NCI-H2107 treated with DMSO at 0.1 percent for 48 hours (cell line): Measurements from ENCODE around the gene SYNGAP1.

ENCODE experiments used
- DNase-seq: peaks from one replicate; lab custom pipeline; 2025; ENCODE audit not compliant: unreplicated experiment; lab: John Stamatoyannopoulos, UW

The SYNGAP1 gene

DNA sequence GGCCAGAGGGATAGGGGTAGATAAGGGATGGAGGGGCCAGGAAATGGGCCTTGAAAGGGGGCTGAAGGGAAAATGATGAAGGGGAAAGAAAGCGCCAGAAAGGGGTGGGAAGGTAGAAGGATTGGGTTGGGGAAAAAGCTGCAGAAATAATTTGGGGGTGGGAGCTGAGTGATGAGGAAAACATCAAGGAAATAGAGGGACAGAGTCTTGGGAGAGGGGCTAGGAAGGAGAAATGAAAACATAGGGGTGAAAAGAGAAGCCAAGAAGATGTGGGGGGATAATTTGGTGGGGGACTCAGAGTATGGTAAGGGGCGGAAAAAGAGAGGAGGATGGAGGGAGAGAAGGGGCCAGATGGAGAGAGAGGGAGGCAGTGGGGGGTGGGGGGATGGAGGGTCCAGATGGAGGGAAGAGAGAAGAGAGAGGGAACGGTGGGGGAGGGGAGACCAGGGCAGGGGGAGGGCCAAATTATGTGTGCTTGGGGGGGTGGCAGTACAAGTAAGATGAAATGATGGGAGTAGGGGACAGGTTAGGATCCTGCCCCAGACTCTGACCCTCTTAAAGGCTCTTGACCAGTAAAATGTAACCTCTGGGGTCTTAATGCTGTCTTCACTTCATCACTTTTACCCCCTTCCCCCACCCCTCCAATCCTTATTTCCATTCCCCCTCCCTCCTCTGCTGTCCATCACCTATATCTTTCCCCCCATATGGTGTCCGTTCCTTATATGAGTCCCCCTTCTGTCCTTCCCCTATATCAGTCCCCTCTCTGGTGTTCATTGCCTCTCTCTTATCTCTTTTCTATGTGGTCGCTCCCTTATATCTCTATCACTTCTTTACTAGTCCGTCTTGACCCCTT is 852 bp downstream of the SYNGAP1 start:
- DNase-seq = no peak

DNA sequence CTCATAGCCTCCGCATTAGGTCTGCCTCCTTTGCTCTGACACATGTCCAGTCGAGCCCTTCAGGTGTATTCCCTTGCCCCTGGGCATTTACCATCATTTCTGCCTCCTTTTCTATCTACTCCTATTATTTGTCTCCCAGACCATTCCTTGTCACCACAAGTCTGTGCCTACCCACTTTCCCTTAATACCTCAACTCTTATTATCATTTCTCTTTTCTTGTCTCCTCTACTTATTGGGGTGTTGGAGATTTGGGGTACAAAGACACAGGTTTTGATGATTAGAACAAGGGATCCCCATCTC is 1.4 kb downstream of the SYNGAP1 start:
- no peak for DNase-seq

DNA sequence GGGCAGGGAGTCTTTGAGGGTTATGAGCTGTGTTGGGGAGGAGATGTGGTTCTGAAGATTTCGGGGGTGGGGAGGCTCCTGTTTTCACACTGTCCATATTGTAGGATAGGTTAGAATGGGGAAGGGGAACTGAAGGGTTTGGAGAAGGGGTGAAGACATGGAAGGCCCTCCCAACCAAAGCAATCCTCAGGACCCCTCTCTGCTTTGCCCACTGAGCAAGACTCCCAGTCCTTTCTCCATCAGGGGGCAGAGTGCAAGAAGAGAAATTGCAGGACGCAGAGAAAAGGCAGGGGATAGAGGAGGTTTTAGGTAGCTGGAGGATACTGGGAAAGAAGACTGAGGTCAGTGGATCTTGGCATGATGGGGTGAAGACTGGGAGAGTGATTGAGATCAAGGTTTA is 3.9 kb downstream of the SYNGAP1 start:
- no peak for DNase-seq

DNA sequence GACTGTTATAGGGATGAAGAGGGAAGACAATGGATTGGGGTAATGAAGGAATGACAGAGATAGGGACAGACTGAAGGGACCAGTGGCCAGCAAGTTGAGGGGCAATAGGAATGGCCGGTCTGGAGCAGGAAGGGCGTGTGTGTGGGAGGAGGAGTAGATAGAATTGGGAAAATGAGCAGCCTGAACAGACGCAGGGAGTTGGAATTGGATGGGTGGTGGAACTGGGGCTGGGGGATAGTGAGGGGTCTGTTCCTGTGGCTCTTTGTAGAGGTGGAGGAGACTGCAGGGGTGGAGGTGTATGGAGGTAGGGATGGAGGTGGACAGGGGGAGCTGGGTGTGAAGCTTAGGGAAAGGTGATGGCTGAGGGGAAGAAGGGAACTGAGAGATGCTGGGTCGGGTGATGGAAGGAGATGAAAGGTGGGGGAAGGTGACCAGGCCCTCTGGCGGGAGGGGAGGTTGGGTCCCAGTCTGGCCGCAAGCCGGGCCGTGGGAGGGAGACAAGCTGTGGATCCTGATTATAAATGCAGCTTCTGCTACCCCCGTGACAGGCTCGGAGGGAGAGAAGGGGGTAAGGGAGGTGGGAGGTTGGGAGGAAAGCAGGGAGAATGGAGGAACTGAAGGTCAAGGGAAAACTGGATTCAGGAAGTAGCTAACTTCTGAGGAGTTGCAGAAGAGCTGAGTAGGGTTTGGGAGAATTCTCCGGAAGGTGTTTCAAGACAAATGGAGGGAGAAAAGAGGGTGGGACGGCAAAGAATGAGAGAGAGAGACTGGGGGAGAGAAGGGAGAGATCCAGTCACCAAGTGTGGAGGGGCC is 5.2 kb downstream of the SYNGAP1 start:
- no peak for DNase-seq

DNA sequence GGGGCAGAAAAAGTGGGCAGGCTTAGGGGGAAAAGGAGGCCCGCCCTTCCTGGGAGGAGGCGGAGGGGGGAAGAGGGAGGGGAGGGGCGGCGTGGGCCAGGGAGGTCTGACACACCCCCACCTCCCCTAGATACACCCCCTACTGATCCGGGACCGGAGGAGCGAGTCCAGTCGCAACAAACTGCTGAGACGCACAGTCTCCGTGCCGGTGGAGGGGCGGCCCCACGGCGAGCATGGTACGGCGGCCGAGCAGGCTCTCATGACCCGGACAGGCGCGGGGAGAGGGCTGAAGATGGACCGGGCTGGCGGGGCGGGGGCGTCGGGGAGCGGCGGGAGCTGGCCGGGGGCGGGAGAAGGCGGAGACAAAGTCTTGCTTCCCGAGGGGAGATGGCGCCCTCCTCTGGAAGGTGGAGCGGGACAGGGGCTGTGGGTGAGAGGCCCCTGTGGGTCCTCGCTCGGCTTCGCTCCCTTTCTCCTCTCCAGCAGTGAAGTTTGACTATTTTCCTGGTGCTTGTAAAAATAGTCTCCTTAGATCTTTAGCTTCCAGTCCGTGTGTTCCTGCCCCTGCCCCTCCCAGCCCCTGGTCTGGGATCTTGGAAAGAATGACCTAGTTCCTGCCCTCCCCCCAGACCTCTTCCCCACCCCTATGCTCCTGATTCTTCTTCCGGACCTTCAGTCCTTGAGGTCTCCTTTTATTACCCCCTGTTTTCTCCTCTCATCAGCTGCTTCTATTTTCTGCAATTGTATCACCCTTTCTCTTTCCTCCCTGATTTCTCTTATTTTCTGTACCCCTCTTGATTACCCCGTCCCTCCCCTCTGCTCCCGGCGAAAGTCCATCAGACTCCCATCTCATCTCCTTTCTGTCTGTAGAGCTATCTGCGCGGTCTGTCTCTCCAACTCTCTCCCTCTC is 6.1 kb downstream of the SYNGAP1 start:
- no peak for DNase-seq

DNA sequence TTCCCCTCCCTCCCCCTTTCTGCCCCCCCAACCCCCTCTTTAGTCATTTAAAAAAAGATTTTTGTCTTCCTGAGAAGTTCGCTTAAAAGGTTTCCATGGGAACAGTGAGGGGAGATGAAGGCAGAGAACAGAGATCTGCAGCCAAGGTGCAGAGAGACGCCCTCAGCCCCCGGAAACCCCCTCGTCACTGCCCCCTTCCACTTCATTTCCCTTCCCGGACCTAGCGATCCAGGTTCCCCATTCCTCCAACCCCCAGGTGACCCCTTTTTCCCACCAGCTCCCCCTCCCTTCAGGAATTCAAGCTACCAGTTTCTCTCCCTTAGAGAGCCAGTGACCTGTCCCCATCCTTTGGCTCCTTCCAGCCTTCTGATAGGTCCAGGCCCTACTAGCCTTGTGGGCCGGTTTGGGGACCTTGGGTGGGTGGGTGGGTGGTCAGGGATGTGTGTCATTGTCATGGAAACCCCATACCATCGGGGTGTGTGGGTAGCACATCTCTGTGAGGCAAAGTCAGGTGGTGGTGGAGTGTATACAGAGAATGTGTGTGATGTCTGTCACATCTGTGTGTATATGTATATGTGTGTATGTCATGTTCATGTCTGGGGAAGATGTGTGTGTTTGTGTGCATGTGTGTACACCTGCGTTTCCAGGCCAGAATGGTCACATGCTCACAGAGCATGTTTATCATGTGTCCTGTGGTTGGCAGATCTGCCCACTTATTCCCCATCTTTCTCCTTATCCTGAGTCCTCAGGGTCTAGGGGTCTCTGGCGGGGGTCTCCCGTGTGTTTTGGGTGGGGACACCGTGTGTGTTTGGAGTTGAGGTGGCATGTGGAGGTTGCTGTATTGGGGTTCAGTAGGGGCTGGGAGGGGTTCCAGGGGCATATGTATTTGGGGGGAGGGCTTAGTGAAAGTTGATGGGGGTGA is 7.0 kb downstream of the SYNGAP1 start:
- no peak for DNase-seq

DNA sequence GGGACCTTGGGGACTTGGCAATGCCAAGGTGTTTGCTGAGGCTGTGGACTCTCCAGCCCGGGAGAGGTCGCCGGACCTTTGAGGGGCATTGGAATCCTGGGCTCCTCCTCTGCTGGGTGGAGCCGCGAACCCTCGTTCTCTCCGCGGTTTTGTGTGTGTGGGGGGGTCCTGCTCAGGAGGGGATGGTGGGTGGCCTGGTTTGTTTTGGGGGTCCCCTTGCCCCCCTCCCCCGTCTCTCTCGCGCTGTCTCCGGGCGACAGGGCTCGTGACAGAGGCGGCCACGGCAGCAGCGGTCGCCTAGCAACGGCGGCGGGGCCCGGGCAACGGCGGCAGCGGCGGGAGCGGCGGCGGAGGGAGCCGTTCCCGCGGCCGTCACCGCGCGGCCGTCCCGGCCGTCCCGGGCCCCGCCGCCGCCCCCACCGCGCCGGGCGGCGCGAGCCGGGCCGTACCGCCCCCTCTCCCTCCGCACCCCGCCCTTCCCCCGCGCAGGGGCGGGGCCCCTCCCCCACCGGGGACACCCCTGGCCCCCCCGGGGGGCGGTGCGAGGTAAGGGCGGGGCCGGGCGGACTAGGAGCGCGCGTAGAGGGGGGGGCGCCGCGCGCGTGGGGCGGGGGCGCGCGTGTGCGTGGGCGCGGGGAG is 7.8 kb downstream of the SYNGAP1 start:
- DNase-seq = no peak

DNA sequence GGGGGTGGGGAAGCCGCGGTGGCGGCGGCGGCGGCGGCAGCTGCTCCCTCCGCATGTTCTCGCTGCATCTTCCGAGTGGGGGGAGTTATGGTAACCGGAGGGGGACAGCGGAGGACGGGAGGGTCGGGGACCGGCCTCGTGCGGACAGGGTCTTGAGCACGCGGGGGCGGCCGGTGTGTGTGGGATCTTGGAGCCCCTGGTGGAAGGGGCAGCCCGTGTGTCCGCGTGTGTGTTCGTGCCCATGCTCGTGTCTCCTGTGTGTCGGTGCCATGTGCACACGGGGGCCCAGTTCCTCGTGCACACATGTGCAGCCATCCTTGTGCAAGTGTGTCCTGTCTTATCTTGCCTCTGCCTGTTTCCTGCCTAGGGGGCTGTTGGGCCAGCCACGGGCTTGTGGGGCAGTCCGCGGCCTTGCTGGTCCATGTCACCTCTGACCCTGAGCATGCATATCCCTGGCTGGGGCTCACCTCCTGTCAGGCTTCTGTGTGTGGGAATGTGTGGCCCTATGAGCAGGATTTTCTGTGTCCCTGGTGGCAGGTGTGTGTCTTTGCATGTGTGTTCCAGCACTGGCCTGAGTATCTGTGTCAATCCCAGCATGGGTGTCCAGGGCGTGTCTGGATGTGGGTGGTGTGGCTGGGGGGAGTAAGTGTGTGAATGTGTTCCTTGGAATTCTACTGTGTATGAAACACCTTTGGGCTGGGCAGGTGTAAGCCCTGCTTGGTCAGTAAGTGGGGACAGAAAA is 8.5 kb downstream of the SYNGAP1 start:
- no peak for DNase-seq

DNA sequence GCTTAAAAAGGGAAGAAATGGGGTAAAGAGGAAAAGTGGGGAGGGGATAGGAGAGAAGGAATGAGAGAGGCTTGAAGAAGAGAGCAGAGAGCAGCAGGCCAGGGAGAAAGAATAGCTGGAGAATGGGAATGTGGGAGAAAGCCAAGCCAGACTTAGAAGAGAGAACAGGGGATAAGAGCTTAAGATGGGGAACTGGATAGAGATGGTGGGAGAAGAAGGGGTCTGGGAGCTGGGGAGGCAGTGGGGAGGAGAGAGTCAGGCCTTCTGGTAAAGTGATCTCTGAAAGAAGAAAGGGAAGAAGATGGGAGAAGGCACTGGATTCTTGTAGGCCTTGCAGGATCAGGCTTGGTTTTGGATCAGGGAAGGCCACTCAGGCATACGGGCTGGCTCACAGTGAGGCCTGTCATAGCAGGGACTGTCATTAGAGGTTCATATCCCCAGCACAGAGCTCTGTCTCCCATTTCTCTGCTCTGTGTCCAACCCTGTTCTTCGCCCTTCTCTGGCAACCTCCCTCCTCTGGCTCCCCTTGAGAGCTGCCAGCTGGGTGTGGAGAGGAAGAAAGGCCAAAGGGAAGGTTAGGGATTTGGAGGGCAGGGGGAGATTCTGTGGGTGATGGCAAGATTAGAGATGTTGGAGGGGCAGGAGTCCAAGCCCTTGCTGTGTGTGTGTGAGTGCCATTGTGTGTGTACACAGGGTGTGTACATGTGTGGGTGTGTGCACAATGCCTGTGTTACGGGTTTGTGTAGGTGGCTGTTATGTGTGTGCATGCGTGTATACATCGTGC is 9.3 kb downstream of the SYNGAP1 start:
- no peak for DNase-seq

DNA sequence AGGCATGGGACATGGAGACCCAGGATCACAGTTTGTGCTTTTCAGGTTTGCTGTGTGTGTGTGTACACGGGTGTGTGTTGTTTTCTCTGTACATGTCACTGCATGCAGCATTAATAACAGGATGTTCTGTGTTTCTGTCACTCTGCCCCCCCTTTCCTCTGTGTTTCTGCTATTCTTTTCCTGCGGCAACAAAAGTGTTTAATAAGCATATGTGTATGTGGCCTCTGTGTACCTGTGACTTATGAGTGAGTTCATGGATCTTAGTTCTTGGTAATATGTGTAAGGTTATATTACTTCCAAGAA is 9.8 kb downstream of the SYNGAP1 start:
- no peak for DNase-seq

DNA sequence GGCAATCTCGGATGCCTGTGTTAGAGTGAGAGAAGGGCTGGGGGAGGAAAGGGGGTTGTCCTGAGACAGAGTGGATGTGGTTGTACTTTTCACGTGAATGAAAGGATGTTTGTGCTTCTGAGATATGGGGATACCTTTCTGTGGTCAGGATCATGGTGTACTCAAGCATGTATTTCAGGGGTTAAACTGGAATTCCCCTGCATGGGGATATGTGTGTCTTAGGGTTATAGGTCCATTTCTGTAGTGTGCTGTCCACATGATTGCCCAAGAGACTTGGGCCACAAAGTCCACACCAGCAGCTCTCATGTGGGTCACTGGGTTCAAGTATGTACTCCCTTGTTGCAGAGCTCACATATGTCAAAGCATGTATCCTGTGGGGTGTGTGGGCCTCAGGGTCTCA is 10.5 kb downstream of the SYNGAP1 start:
- no peak for DNase-seq

DNA sequence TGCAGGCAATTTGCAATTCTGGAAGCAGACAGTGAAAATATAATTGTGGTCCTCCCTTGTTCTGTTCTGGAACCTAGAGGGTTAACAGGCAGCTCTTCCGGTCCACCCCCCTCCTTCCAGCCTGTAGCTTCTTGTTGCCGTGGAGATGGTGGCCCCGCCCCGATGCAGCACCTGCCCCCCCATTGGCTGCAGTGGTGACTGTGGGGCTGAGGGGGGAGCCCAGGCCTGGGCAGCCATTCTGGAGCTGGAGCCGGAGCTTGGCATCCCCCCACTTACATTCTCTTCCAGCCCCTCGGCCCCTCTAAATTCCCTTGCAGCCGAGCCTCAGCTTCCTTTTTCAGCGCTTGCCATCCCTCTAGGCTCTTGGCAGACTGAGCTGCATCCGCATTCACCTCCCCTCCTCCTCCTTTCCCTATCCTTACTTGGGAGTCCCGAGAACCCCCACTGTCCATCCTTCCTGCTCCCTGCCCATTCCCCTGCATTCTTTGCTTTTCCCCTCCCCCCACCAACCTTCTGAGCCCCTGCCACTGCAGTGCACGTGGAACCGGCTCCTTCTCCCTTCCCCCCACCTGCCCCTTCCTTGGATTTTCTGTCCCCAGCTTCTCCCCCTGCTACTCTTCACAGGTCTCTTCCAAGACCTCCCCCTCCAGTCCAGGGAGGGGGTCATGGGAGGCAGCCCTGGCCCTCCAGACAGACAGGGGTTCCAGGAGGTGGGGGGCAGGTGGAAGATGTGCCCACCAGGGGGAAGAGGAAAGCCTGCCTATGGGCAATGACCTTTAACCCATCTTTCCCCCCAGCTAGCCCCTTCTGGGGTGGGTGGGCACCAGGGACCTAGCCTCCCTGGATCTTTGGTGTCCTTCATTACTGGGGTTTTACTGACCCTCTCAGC is 11.4 kb downstream of the SYNGAP1 start:
- DNase-seq = no peak

DNA sequence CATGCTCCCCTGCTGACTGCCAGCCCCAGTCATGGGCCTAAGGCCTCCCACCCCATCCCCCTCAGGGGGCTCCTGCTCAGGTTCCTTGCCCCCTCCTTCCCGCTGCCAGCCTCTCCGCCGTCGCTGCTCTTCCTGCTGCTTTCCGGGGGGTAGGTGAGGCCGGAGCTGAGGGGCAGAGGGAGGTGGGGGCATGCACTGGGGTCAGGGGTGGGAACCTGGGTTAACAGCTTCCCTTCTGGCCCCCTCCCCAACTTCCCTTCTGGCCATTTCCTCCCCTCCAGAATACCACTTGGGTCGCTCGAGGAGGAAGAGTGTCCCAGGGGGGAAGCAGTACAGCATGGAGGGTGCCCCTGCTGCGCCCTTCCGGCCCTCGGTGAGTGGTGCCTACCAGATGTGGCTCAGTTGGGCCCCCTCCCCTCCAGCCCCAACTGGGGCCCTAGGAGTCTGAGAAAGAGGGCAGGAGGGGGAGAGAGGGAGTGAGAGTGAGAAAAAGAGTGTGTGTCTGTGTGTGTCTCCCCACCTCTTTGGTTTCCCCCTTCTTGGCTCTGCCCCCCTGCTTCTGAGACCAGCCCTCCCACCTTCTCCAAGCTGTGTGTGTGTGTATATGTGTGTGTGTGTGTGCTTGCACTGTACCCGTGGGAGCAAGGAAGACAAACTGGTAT is 12.1 kb downstream of the SYNGAP1 start:
- DNase-seq = no peak

DNA sequence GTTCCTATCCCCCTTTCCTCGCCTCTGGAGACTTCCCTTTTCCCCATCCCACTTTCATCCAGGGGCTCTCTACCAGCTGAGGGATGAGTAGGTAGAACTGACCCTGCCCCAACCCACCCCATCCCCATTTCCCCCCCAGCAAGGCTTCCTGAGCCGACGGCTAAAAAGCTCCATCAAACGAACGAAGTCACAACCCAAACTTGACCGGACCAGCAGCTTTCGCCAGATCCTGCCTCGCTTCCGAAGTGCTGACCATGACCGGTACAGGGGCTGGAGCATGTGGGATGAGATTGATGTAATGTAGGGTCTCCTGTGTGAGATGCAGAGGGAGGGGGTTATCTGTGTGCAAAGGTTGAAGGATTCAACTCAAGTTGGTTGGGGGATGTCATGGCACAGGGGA is 12.7 kb downstream of the SYNGAP1 start:
- DNase-seq = no peak

DNA sequence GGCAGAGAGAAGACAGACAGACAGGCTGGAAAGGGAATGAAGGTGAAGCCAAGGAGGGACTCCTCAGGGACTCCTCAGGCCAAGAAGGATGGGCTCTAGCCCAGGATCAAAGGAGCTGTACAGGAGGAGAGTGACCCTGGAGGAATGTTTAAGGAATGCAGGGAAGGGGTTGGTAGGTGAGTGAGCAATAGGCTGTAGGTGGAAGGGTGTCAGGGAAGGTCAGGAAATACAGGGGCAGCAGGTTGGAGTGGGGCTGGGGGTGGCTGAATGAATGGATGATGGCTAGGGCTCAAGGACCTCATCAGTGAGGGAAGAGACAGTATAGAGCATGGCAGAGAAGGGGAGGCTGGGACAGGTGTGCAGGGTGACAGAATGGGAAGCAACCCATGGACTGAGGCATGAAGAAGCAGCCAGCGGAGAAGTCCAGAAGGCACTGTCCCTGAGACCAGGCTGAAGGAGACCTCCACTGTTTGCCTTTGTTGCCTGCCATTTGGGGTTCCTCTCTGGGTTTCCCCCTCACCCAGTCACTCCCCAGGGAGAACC is 13.2 kb downstream of the SYNGAP1 start:
- no peak for DNase-seq

DNA sequence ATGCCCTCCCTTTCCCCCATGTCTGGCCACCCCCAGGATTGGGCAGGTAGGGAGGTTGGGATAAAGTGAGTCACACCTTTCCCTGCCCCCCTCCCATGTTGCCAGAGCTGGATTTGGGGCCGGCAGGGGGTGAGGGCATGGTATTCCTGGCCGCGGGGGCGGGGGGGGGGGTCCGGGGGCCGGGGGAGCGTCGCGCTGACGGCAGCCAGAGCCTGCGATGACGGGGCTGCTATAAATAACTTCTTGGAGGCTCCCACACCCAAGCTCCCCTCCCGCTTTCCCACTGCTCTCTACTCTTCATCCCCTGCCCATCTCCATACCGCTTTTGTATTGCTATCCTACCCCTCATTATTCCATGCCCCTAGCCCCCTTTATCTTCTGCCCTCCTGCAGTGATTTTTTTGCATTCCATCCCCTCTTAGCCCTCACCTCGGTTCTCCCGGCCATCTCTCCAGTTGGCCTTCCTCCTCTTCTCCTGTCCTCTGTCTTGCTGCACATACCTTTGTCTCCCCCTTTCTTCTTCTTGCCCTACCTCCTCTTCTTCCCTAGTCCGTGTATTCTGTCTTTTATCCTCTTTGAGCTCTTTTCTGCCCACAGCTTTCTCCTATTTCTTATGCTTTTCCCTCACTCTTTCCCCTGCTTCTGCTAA is 13.8 kb downstream of the SYNGAP1 start:
- no peak for DNase-seq
